ENCODE data around the gene TFDP2. TPM values are rescaled to one million over a fixed set of nuclear protein-coding genes. Genes with fewer than 3 reads are reported as not detected.
"Not testable (repeated sequence)": the region's sequence is repeated elsewhere in the genome, so short reads cannot be mapped to it uniquely, and the experiment has no call there.

TFDP2 gene
- total RNA-seq, 1 donor from 2014 or later: 173 TPM

DNA sequence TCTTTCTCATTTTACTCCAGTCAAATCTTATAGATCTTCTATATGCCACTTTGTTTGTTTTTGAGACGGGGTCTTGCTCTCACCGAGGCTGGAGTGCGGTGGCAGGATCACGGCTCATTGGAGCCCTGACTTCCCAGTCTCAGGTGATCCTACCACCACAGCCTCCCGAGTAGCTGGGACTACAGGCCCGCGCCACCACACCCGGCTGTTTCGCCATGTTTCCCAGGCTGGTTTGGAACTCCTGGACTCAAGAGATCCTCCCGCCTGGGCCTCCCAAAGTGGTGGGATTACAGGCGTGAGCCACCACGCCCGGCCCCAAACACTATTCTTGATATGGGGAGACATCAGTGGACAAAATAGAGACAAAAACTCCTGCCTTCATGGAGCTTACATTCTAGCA is 927 bp upstream of the TFDP2 start:
- Histone ChIP-seq H3K9me3 (ENCODE audit: low read depth) (no peaks in the 10 kb centered on the region), H3F3A (ENCODE audit: low read depth) (peaks cover 8% of the 10 kb centered on the region), H3K4me2 (no peak overlapping the region), H3K27me3 (peaks cover 7% of the 10 kb centered on the region), H3K9ac (no peak overlapping the region), H3K4me3 (no peak overlapping the region), H3K36me3 (no peaks in the 10 kb centered on the region), H4K20me1 (ENCODE audit: low read depth) (peaks cover 16% of the 10 kb centered on the region), H2AFZ (replicated peaks) (no peak overlapping the region), H3K79me2 (ENCODE audit: low read depth) (peaks cover 30% of the 10 kb centered on the region), H3K27ac (no peak overlapping the region), H3K4me1 (peaks cover 13% of the 10 kb centered on the region)
- Mint-ChIP-seq H3K4me3 (peak overlapping the region; percentile 89), H3K36me3 (no peaks in the 10 kb centered on the region), H3K27ac (no peak overlapping the region), H3K4me1 (peaks cover 19% of the 10 kb centered on the region), H3K27me3 (ENCODE audit: insufficient read depth, low read depth) (peaks cover 2% of the 10 kb centered on the region), H3K9me3 (no peaks in the 10 kb centered on the region)
- TF ChIP-seq, protein P1, sequence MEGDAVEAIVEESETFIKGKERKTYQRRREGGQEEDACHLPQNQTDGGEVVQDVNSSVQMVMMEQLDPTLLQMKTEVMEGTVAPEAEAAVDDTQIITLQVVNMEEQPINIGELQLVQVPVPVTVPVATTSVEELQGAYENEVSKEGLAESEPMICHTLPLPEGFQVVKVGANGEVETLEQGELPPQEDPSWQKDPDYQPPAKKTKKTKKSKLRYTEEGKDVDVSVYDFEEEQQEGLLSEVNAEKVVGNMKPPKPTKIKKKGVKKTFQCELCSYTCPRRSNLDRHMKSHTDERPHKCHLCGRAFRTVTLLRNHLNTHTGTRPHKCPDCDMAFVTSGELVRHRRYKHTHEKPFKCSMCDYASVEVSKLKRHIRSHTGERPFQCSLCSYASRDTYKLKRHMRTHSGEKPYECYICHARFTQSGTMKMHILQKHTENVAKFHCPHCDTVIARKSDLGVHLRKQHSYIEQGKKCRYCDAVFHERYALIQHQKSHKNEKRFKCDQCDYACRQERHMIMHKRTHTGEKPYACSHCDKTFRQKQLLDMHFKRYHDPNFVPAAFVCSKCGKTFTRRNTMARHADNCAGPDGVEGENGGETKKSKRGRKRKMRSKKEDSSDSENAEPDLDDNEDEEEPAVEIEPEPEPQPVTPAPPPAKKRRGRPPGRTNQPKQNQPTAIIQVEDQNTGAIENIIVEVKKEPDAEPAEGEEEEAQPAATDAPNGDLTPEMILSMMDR (IDR thresholded peaks at IDR 0.05): no peak
- TF ChIP-seq EZH2 (IDR thresholded peaks at IDR 0.05) (no peak), EZH2phosphoT487 (IDR thresholded peaks at IDR 0.05) (no peak)
- DNase-seq (ENCODE audit: low spot score): no peak

DNA sequence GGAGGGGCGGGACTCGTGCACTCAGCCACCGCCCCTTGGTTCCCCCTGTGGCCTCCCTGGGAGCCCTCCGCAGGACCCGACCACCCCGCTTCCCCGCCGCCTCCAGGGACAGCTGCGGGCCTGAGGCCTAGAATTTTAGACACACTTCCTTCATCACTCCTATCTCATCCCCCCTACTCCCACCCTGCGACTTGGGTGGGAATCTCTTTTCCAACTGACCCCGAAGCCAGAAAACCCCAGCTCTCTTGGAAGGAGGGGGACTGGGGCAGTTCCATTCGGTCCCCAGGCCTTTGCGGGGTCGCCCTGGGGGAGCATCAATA is 289 bp upstream of the TFDP2 start:
- Mint-ChIP-seq H3K27ac (peak overlapping the region; percentile 18), H3K36me3 (no peaks in the 10 kb centered on the region), H3K27me3 (ENCODE audit: insufficient read depth, low read depth) (peaks cover 2% of the 10 kb centered on the region), H3K9me3 (no peaks in the 10 kb centered on the region), H3K4me1 (peaks cover 19% of the 10 kb centered on the region), H3K4me3 (peak overlapping the region; percentile 89)
- H3F3A ChIP-seq (ENCODE audit: low read depth): peaks cover 8% of the 10 kb centered on the region
- H3K9ac ChIP-seq: no peak overlapping the region
- TF ChIP-seq EZH2phosphoT487 (IDR thresholded peaks at IDR 0.05) (no peak), EZH2 (IDR thresholded peaks at IDR 0.05) (no peak)
- TF ChIP-seq, protein P1 (IDR thresholded peaks at IDR 0.05): no peak
- H3K4me3 ChIP-seq: peak overlapping the region; percentile 90
- peaks cover 13% of the 10 kb centered on the region for H3K4me1 ChIP-seq
- peaks cover 34% of the 10 kb centered on the region for H3K79me2 ChIP-seq (ENCODE audit: low read depth)
- H3K4me2 ChIP-seq: peak overlapping the region; percentile 78
- no peak for DNase-seq (ENCODE audit: low spot score)
- peaks cover 7% of the 10 kb centered on the region for H3K27me3 ChIP-seq
- no peaks in the 10 kb centered on the region for H3K9me3 ChIP-seq (ENCODE audit: low read depth)
- no peaks in the 10 kb centered on the region for H3K36me3 ChIP-seq
- peak overlapping the region; percentile 78 for H2AFZ ChIP-seq (replicated peaks)
- peaks cover 16% of the 10 kb centered on the region for H4K20me1 ChIP-seq (ENCODE audit: low read depth)
- H3K27ac ChIP-seq: no peak overlapping the region

DNA sequence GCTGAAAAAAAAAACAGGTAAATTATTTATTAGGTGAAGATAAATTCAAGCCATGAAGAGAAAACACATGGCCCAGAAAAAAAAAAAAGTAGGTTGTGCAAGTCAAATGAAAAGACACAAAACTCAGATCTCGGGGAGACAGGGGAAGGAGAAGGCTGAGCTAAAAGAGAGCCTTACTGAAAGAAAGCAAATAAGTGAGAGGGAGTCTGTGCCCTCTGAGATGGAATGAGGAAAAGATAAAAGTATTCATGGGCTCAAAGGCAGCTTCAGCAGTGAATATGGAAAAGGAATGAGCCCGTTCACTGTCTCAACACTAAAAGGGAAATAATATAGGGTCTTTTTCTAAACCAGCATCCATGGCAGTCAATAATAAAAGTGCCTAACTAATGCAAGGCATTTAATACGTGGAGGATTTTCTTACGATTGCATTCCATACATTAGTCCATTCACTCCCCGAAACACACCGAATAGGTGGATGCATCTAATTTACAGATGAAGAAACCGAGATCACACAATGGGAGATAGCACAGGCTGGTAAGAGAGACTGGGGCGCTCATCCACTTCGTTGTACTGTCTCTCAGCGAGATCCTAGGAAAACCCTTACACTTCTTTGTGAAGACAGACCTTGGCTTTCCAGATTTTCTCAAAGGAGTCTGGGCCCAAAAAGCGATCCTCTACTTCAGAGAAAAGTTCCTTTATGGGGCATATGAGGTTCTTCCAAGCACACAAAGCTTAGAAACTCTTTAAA is 1.1 kb downstream of the TFDP2 start:
- Mint-ChIP-seq H3K4me1 (peaks cover 19% of the 10 kb centered on the region), H3K27ac (peak overlapping the region; percentile 74), H3K27me3 (ENCODE audit: insufficient read depth, low read depth) (peaks cover 2% of the 10 kb centered on the region), H3K9me3 (peaks cover 5% of the 10 kb centered on the region), H3K4me3 (peak overlapping the region; percentile 95), H3K36me3 (peaks cover 7% of the 10 kb centered on the region)
- Histone ChIP-seq H4K20me1 (ENCODE audit: low read depth) (peaks cover 16% of the 10 kb centered on the region), H3F3A (ENCODE audit: low read depth) (peaks cover 8% of the 10 kb centered on the region), H3K4me2 (peak overlapping the region; percentile 78), H3K9ac (peak overlapping the region; percentile 74), H3K79me2 (ENCODE audit: low read depth) (peaks cover 46% of the 10 kb centered on the region), H3K9me3 (ENCODE audit: low read depth) (no peaks in the 10 kb centered on the region), H3K27ac (no peak overlapping the region), H3K4me1 (peaks cover 13% of the 10 kb centered on the region), H3K4me3 (peak overlapping the region; percentile 90), H2AFZ (replicated peaks) (peak overlapping the region; percentile 87), H3K27me3 (peaks cover 7% of the 10 kb centered on the region), H3K36me3 (no peaks in the 10 kb centered on the region)
- DNase-seq (ENCODE audit: low spot score): peak; percentile 40
- TF ChIP-seq, protein P1 (IDR thresholded peaks at IDR 0.05): no peak
- no peak for TF ChIP-seq EZH2phosphoT487 (IDR thresholded peaks at IDR 0.05)
- no peak for TF ChIP-seq EZH2 (IDR thresholded peaks at IDR 0.05)

DNA sequence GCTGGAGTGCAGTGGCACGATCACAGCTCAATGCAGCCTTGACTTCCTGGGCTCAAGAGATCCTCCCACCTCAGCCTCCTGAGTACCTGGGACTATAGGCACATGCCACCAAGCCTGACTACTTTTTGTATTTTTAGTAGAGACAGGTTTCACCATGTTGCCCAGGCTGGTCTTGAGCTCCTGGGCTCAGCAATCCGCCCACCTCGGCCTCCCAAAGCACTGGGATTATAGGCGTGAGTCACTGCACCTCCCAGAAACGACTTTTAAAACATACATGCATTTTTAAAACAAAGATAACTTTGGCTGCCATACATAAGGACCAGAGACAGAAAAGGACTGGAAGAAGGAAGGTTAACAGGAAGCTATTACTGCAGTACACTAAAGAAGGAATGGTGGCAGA is 4.8 kb downstream of the TFDP2 start:
- H3K9me3 ChIP-seq (ENCODE audit: low read depth); H3K27ac ChIP-seq; H3K27me3 ChIP-seq; H3K27ac Mint-ChIP-seq; H3K4me2 ChIP-seq; H3K36me3 ChIP-seq; H3K9ac ChIP-seq; H3K27me3 Mint-ChIP-seq (ENCODE audit: insufficient read depth, low read depth); H3K4me3 ChIP-seq; H3K4me3 Mint-ChIP-seq; H3F3A ChIP-seq (ENCODE audit: low read depth); H2AFZ ChIP-seq (replicated peaks); DNase-seq (ENCODE audit: low spot score): not testable (repeated sequence)
- Histone ChIP-seq H3K4me1 (peaks cover 10% of the 10 kb centered on the region), H3K79me2 (ENCODE audit: low read depth) (peaks cover 55% of the 10 kb centered on the region), H4K20me1 (ENCODE audit: low read depth) (peaks cover 16% of the 10 kb centered on the region)
- Mint-ChIP-seq H3K9me3 (peaks cover 28% of the 10 kb centered on the region), H3K4me1 (peaks cover 19% of the 10 kb centered on the region), H3K36me3 (peaks cover 29% of the 10 kb centered on the region)

DNA sequence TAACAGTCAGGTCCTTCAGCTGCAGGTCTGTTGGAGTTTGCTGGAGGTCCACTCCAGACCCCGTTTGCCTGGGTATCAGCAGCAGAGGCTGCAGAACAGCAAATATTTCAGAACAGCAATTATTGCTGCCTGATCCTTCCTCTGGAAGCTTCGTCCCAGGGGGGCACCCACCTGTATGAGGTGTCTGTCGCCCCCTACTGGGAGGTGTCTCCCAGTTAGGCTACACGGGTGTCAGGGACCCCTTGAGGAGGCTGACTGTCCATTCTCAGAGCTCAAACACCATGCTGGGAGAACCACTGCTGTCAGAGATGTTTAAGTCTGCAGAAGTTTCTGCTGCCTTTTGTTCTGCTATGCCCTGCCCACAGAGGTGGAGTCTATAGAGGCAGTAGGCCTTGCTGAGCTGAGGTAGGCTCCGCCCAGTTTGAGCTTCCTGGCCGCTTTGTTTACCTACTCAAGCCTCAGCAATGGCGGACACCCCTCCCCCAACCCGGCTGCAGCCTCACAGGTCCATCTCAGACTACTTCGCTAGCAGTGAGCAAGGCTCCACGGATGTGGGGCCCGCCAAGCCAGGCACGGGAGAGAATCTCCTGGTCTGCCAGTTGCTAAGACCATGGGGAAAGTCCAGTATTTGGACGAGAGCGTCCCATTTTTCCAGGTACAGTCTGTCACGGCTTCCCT is 8.6 kb downstream of the TFDP2 start:
- not testable (repeated sequence) for H4K20me1 ChIP-seq (ENCODE audit: low read depth); H3F3A ChIP-seq (ENCODE audit: low read depth); H3K36me3 ChIP-seq; H2AFZ ChIP-seq (replicated peaks); H3K4me1 Mint-ChIP-seq; H3K9me3 ChIP-seq (ENCODE audit: low read depth); H3K27me3 ChIP-seq; H3K4me3 ChIP-seq; H3K27ac Mint-ChIP-seq; H3K9ac ChIP-seq; DNase-seq (ENCODE audit: low spot score); H3K4me1 ChIP-seq; H3K4me3 Mint-ChIP-seq; H3K4me2 ChIP-seq; H3K27ac ChIP-seq; H3K27me3 Mint-ChIP-seq (ENCODE audit: insufficient read depth, low read depth)
- Mint-ChIP-seq H3K36me3 (peaks cover 40% of the 10 kb centered on the region), H3K9me3 (peaks cover 42% of the 10 kb centered on the region)
- H3K79me2 ChIP-seq (ENCODE audit: low read depth): peaks cover 26% of the 10 kb centered on the region
